SW 1271 (cell line): ENCODE results near the gene PDZD2.

Experiments
- DNase-seq, 2 experiments: peaks; one replicate each; lab custom pipeline; 2025; lab: John Stamatoyannopoulos, UW

Gene PDZD2

DNA sequence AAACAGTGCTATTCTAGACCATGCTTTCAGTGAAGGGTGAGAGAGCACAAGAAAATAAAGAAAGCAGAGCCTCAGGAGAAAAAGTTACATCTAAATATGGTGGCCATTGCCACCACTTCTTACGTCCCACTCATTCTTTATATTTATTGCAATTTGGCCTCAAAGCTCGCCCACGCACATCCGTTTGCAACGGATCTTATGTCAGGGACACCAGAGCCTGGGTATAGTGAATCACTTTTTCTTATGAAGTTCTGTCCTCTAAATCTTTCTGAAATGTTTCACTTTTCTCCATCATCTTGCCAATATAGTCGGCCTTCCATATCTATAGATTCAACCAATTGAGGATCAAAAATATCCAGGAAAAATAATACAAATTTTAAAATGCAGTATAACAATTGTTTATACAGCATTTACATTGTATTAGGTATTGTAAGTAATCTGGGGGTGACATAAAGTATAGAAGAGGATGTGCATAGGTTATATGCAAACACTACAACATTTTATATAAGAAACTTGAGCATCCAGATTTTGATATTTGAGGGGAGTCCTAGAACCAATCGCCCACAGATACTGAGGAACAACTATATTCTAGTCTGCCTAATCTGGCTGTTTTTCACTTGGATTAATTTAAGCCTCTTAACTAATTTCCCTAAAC is 500.0 kb downstream of the PDZD2 start:
- DNase-seq: no peak

DNA sequence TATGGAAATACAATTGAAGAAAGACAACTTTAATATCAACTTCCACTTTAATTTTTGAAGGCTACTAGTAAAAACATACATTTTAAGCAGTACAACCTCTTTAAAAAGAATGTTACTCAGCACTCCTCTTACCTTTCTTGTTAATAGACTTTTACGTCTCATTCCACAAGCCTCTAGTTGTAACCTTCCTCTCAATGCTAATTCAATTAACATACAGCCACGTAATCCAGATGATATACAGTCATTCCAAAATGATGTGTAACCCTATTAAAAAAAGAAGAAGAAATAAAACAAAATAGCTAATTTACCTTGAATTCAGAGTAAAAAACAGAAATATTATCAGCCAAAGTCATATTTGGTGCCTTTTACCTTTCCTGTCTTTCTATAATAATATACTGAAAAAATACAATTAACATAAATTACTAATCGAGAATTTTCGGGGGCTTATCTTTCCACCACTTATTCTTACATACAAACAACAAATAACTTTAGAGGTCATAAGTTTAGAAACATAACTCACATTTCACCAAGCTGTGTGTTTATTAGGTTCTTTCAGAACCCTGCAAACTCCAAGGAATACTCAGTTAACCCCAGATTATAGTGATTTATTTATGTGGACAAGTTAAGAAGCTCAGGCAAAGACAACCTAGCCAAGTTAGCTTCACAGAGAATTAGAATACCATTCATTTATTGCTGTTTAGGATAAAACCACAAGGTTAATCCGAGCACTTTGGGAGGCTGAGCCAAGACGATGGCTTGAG is 504.9 kb downstream of the PDZD2 start:
- DNase-seq: no peak

DNA sequence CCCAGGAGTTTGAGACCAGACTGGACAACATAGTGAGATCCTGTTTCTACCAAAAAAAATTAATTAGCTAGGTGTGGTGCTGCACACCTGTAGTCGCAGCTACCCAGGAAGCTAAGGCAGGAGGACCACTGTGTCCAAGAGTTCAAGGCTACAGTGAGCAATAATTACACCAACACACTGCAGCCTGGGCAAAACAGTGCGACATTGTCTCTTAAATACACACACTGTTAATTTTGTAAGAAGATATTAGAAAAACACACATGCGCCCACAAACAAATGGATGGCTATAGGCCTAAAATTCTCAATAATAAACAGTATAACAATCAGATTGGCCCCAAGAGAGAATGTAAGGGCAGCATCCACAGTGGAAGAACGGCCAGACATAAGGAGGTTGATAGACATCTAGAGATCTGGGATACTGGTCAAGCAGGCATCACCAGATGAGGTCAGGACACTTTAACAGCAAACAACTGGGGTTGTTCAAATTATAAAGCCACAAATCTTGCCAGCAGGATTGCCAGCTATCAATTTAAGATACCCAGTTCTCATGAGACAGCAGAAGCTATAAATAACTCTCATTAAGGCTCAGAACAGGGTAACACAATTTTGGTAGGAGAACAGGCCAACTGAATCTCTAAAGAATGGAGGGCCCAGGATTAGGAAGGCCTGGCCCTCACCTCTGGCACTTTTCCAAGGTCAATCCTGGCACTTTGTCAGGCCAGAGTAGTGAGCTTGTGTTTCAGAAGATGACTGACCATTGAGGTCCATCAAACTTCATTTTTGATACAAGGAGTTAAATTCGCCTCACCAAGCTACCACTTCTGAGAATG is 505.7 kb downstream of the PDZD2 start:
- no peak for DNase-seq

DNA sequence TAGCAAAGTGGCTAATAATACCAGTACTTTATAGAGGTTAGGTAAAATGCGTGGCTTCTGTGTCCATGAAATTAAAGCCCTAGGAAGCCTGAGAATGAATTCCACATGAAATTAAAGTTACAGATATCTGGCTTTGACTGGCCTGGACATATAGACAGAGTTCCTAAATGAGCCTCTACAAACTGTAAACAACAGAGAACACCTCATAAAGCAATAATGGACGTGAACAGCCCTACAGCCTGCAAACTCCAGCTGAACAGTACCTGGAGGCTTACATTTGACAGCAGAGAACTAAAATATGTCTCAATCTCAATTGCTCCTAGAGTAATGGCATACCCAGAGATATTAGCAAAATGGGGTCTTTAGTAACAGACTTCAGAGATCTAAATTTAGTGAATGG is 506.4 kb downstream of the PDZD2 start:
- no peak for DNase-seq

DNA sequence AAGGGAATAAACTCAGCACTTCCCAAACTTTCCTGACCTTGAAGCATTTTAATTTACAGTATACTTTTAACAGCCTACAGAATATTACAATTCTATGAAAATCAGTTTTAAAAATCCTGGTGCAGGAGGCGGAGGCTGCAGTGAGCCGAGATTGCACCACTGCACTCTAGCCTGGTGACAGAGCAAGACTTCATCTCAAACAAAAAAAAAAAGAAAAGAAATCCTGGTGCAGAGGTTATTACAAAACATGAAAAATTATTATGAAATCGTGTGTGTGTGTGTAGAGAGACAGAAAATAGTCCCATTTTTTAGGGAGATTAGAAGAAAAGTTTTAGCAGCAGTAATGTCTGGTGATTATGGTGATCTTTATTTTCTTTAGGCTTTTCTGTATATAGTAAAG is 508.3 kb downstream of the PDZD2 start:
- DNase-seq: no peak

DNA sequence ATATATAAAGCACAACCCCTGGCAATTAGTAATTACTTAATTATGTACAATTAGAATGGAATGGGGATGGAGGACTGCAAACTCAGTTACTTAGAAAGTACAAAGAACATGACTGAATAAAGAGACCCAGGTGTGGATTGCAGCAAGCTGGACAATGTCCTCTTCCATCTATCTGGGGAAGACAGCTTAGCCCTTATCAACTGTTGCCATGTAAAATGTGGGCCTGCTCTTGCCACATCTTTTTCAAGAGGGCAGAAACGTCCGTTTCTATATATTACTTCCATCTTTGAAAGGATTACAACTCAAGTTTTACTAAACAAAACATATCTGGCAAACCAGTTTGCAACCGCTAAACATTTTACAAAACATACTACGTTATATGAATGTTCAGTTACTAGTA is 509.0 kb downstream of the PDZD2 start:
- DNase-seq: no peak

DNA sequence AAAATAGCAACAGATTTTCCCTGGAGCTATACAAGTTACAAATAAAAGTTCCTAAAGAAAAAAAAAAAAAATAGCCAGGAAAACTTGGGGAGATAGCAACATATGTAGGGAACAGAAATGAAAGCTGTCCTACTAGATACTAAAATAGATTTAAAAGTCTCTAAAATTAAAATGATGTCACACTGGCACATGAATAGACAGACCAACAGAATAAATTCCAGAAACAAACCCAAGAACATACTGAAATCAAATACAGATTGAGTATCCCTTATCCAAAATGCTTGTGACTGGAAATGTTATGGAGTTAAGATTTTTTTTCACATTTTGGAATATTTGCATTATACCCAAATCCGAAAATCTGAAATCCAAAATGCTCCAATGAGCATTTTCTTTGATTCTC is 511.4 kb downstream of the PDZD2 start:
- DNase-seq: no peak

DNA sequence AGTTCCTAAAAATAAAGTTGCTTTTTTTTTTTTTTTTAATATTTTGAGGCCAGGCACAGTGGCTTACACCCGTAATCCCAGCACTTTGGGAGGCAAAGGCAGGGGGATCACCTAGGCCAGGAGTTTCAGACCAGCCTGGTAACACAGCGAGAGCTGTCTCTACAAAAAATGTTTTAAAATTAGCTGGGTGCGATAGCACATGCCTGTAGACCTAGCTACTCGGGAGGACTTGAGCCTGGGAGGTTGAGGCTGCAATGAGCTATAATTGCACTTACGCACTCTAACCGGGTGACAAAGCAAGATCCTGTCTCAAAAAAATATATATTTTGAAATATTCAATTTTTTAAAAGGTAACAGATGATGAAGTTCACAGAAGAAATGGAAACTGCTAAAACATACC is 512.3 kb downstream of the PDZD2 start:
- no peak for DNase-seq

DNA sequence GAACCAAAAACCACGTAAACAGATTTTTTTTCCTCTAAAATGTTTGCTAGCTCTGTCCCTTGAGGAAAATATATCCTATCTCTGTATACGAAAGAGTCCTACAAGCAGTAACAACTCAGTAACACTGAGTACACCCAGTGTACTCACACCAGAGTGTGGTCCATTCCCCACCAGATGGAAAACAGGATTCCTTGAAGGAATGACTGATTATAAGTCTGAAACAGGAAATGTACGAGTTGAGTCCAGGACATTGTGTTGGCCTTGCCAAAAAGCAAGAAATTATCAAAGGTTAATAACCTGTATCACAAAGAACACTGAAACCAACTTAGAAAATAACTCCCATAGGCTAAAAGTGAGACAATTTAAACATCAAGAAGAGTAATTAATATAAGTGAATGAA is 514.8 kb downstream of the PDZD2 start:
- DNase-seq: no peak

DNA sequence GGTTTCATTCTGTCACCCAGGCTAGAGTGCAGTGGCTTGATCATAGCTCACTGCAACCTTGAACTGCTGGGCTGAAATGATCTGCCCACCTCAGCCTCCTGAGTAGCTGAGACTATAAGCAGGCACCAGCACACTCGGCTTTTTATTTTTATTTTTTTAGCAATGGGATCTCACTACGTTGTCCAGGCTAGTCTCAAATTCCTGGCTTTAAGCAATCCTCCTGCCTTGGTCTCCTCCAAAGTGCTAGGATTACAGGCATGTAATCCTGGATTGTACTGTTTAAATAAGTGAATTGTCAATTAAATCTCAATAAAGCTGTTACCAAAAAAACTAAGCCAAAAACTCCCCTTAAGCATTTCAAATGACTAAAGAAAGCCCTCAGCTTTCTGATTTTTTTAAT is 516.3 kb downstream of the PDZD2 start:
- DNase-seq: no peak

DNA sequence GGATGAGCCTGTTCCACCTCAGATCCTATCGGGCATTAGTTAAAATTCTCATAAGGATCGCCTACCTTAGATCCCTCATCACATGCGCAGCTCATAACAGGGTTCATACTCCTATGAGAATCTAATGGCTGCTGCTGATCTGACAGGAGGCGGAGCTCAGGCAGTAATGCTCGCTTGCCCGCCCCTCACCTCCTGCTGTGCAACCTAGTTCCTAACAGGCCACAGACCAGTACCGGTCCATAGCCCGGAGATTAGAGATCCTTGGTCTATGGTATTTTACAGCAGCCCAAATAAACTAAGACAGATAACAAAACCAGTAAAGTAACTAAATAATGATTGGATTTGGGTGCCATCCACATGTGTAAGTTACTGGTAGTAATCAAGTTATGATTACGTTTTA is 517.7 kb downstream of the PDZD2 start:
- no peak for DNase-seq

DNA sequence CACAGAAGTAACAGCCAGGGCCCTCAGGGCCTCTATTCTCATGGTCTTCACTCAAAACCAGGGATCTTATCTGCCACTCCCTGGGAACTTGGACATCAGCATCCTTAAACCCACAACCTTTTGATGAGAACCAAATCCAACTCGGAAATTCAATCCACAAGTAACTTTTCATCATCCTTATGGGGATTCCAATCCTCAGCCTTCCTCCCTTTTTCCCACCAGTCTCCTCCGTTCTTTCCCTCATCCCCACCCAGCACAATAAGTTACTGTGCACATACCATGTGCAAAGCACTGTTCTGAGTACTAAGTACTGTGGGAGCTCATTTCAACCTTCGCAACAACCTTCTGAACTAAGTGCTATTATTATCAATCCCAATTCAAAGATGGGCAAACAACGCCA is 518.1 kb downstream of the PDZD2 start:
- no peak for DNase-seq

DNA sequence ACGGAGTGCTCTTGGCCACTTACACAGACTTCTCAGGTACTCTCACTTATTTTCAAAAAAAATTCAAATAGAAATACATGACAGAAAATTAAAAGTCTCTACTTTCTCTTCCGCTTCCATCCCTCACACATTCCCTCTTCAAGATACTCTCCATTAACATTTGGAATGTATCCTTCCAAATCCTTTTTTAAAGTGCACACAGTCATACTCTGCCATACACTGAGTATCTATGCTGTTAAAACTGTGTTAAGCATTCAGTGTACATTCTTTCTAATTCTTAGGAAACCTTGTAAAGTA is 519.7 kb downstream of the PDZD2 start:
- no peak for DNase-seq

DNA sequence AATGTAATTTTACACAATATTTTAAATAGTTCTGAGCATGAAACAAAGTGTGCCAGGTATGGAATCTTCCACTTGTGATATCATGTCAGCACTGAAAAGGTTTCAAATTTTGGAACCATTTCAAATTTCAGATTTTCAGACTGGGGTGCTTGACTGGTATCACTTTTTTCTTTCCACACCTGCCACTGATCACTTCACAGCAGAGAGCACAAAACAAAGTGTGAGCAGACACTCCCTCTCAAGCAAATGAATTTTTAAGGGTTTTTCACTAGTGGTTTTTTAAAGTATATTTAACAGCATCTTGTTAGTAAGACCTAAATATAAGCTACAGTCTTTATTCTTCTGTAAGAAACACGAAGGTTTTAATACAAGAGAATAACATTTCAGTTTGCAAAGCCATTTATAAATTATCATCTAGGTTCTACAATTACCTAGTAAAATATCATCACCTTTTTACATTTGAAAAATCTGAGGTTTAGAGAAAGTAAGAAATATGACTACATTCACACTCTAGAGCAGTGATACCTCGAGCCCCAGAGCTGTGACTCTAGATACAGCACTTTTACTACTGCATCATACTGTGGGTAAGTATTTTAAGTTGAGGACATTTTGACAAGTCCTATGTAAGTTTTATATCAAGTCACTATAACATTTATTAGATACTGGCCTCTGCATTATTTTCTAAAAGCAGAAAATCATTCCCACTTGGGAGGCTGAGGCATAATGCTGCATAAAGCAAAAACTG is 520.6 kb downstream of the PDZD2 start:
- no peak for DNase-seq

DNA sequence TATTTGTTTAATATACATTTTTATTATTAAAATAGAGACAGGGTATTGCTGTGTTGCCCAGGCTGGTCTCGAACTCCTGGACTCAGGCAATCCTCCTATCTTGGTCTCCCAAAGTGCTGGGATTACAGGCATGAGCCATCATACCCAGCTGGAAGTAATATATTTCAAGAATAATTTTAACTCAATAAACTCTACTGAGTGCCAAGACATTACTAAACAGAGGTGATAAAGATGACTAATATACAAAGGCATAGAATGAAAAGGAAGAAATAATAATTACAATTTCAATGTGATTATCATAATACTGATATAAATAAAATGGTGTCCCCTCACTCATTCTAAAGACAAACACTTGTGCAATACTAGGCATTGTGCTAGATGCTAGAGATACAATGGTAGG is 521.3 kb downstream of the PDZD2 start:
- DNase-seq: no peak
